Liver (tissue), 3 donors: ENCODE results near the gene CLTA.

Experiments used
- ATF3 ChIP-seq: IDR thresholded peaks from 2 replicates; pipeline ENCODE4 v1.6.1; 2016; ENCODE audit warnings: antibody characterized with exemption
- CTCF ChIP-seq: fragments of 150-350 bp; IDR thresholded peaks from 2 replicates; pipeline ENCODE4 v1.5.1; 2017; ENCODE audit warnings: improper control_type of control experiment, low read depth, low read length; ENCODE audit not compliant: missing input control
- EGR1 ChIP-seq, 2 donors: IDR thresholded peaks; 2 replicates each; pipeline ENCODE4 v1.6.1; 2016 to 2018; ENCODE audit warnings: antibody characterized with exemption in 2 of 2, low read depth in 2 of 2
- GABPA ChIP-seq, 2 donors: IDR thresholded peaks in 1 of 2; conservative IDR thresholded peaks in 1 of 2; 2 replicates each; pipeline ENCODE4 v1.6.1; 2016; ENCODE audit warnings: antibody characterized with exemption in 2 of 2, mild to moderate bottlenecking in 1 of 2, moderate library complexity in 1 of 2
- MAX ChIP-seq: IDR thresholded peaks from 2 replicates; pipeline ENCODE4 v1.6.1; 2016; ENCODE audit warnings: antibody characterized with exemption
- RAD21 ChIP-seq, 2 donors: IDR thresholded peaks; 2 replicates each; pipeline ENCODE4 v1.6.1; 2016; ENCODE audit warnings: antibody characterized with exemption in 2 of 2, mild to moderate bottlenecking in 2 of 2
- REST ChIP-seq: IDR thresholded peaks from 2 replicates; pipeline ENCODE4 v1.6.1; 2016; ENCODE audit warnings: antibody characterized with exemption, mild to moderate bottlenecking
- RXRA ChIP-seq, 2 donors: IDR thresholded peaks; 2 replicates each; pipeline ENCODE4 v1.6.1; 2017 to 2018; ENCODE audit warnings: antibody characterized with exemption in 2 of 2, mild to moderate bottlenecking in 1 of 2
- SP1 ChIP-seq: IDR thresholded peaks from 2 replicates; pipeline ENCODE4 v1.6.1; 2018; ENCODE audit warnings: antibody characterized with exemption, mild to moderate bottlenecking
- TAF1 ChIP-seq: conservative IDR thresholded peaks from 2 replicates; pipeline ENCODE4 v1.6.1; 2016; ENCODE audit warnings: antibody characterized with exemption, mild to moderate bottlenecking
- donor health status: healthy.
- donor health status: healthy.

- TF ChIP-seq GABPA (IDR thresholded peaks at IDR 0.05 in 1 of 2, conservative IDR thresholded peaks at IDR 0.05 in 1 of 2): no peak
- no peak for TF ChIP-seq CTCF
- TF ChIP-seq RAD21 (IDR thresholded peaks at IDR 0.05): no peak
- no peak for TF ChIP-seq SP1
- TF ChIP-seq REST: no peak
- no peak for TF ChIP-seq RXRA (IDR thresholded peaks at IDR 0.05)
- no peak for TF ChIP-seq EGR1 (IDR thresholded peaks at IDR 0.05; ENCODE audit: low read depth in 2 of 2)
- TF ChIP-seq MAX: no peak
- no peak for TF ChIP-seq ATF3
- TF ChIP-seq TAF1: no peak
Observed at GRCh38 chr9:36162211-36162738, 28.4 kb upstream of the CLTA start.
